SK-N-SH (cell line): Measurements from ENCODE around the gene SEC62. TPM values are rescaled to one million over a fixed set of nuclear protein-coding genes. Genes with fewer than 3 reads are reported as not detected.

Source experiments
- CTCF ChIA-PET: fragments of 300-600, 350-600 bp; formaldehyde crosslinking; extraction: SDS; loops from one replicate; lab custom pipeline; 2021; lab: Yijun Ruan, JAX
- POLR2A ChIA-PET: fragments of 350-600 bp; sonication (Branson Sonifier 250); formaldehyde crosslinking; extraction: SDS; loops from one replicate; lab custom pipeline; 2020; ENCODE audit warnings: antibody characterized with exemption, inconsistent platforms; lab: Yijun Ruan, JAX
- DNase-seq: peaks from one replicate; pipeline ENCODE4 v3.0.0; 2012
- H2AFZ ChIP-seq: fragments of 200-600 bp; sonication (generic); 2 replicates; pipeline ENCODE4 v1.8.1; 2016; ENCODE audit warnings: antibody characterized with exemption, mild to moderate bottlenecking, low read depth
- H3F3A ChIP-seq: fragments of 200-600 bp; sonication (generic); replicated peaks from 2 replicates; pipeline ENCODE3; 2016; ENCODE audit warnings: antibody characterized with exemption, mild to moderate bottlenecking; ENCODE audit not compliant: insufficient read depth
- H3K27ac ChIP-seq, 2 experiments: fragments of 200-500 bp in 1 of 2; fragments of 200-600 bp in 1 of 2; sonication (Bioruptor generic) in 1 of 2; sonication (generic), shearing (Covaris generic) in 1 of 2; 2 replicates each; pipeline versions ENCODE4 v1.5.1 to v1.6.1; 2014 to 2016; ENCODE audit warnings: low read depth in 2 of 2, inconsistent platforms in 1 of 2, low read length in 1 of 2, mild to moderate bottlenecking in 1 of 2, mixed read lengths in 1 of 2
- H3K27me3 ChIP-seq: fragments of 200-600 bp; sonication (generic), shearing (Covaris generic); 2 replicates; pipeline ENCODE4 v1.6.1; 2016; ENCODE audit warnings: mixed run types; ENCODE audit not compliant: insufficient read depth
- H3K36me3 ChIP-seq, 2 experiments: fragments of 200-500 bp in 1 of 2; fragments of 200-600 bp in 1 of 2; sonication (Bioruptor generic) in 1 of 2; sonication (generic) in 1 of 2; replicated peaks in 1 of 2; 2 replicates each; pipeline versions ENCODE3 to v1.5.1; 2014 to 2016; ENCODE audit warnings: low read length in 1 of 2, mild to moderate bottlenecking in 1 of 2; ENCODE audit not compliant: insufficient read depth in 2 of 2, control insufficient read depth in 1 of 2
- H3K4me1 ChIP-seq, 2 experiments: fragments of 200-500 bp in 1 of 2; fragments of 200-600 bp in 1 of 2; sonication (Bioruptor generic) in 1 of 2; sonication (generic), shearing (Covaris generic) in 1 of 2; 2 replicates each; pipeline versions ENCODE4 v1.5.1 to v1.6.1; 2014 to 2016; ENCODE audit warnings: low read depth in 1 of 2, low read length in 1 of 2, mixed run types in 1 of 2; ENCODE audit not compliant: insufficient read depth in 2 of 2, control insufficient read depth in 1 of 2
- H3K4me2 ChIP-seq: fragments of 200-600 bp; sonication (generic), shearing (Covaris generic); 2 replicates; pipeline ENCODE4 v1.6.1; 2017; ENCODE audit warnings: mixed run types
- H3K4me3 ChIP-seq, 2 experiments: fragments of 200-500 bp in 1 of 2; fragments of 200-600 bp in 1 of 2; sonication (Bioruptor generic) in 1 of 2; sonication (generic), shearing (Covaris generic) in 1 of 2; 2 replicates each; pipeline versions ENCODE4 v1.5.1 to v1.8.1; 2014 to 2016; ENCODE audit warnings: low read depth in 2 of 2, inconsistent platforms in 1 of 2, low read length in 1 of 2, mild to moderate bottlenecking in 1 of 2, mixed read lengths in 1 of 2, moderate library complexity in 1 of 2
- H3K79me2 ChIP-seq: fragments of 200-600 bp; sonication (generic); 2 replicates; pipeline ENCODE4 v1.8.1; 2017; ENCODE audit warnings: mild to moderate bottlenecking; ENCODE audit not compliant: insufficient read depth
- H3K9ac ChIP-seq: fragments of 200-600 bp; sonication (generic); 2 replicates; pipeline ENCODE4 v1.6.1; 2017; ENCODE audit warnings: mixed run types
- H3K9me2 ChIP-seq: fragments of 200-600 bp; sonication (generic); 2 replicates; pipeline ENCODE4 v1.6.1; 2017; ENCODE audit warnings: mixed run types
- H3K9me3 ChIP-seq: fragments of 200-600 bp; sonication (generic); 2 replicates; pipeline ENCODE4 v1.6.1; 2017; ENCODE audit warnings: mixed run types, mild to moderate bottlenecking, moderate library complexity
- H4K20me1 ChIP-seq: fragments of 200-600 bp; sonication (generic); 2 replicates; pipeline ENCODE4 v1.6.1; 2017; ENCODE audit warnings: mild to moderate bottlenecking, mixed run types; ENCODE audit not compliant: insufficient read depth
- CHD2 ChIP-seq: fragments of 150-350 bp; IDR thresholded peaks from 2 replicates; pipeline ENCODE4 v1.6.1; 2018; ENCODE audit warnings: low read length; ENCODE audit not compliant: partially characterized antibody
- ELF1 ChIP-seq: IDR thresholded peaks from 2 replicates; pipeline ENCODE4 v1.4.0; 2012
- EP300 ChIP-seq, 2 experiments: IDR thresholded peaks; 2 replicates each; pipeline versions ENCODE4 v1.4.0 to v1.6.1; 2012; ENCODE audit warnings: borderline replicate concordance in 1 of 2, low read depth in 1 of 2, low read length in 1 of 2
- EZH2phosphoT487 ChIP-seq: fragments of 200-600 bp; sonication (generic); IDR thresholded peaks from 2 replicates; pipeline ENCODE4 v1.6.1; 2017; ENCODE audit warnings: low read depth, mixed run types, mild to moderate bottlenecking, antibody characterized with exemption, moderate library complexity, borderline replicate concordance
- GABPA ChIP-seq: IDR thresholded peaks from 2 replicates; pipeline ENCODE4 v1.4.0; 2012; ENCODE audit warnings: low read depth, mild to moderate bottlenecking
- MAX ChIP-seq: IDR thresholded peaks from 2 replicates; pipeline ENCODE4 v1.4.0; 2012; ENCODE audit warnings: low read depth
- MEF2A ChIP-seq: IDR thresholded peaks from 2 replicates; pipeline ENCODE4 v1.4.0; 2012; ENCODE audit warnings: low read depth, borderline replicate concordance
- NRF1 ChIP-seq: IDR thresholded peaks from 2 replicates; pipeline ENCODE4 v1.6.1; 2012; ENCODE audit warnings: low read depth, mild to moderate bottlenecking, low read length
- POLR2AphosphoS5 ChIP-seq: IDR thresholded peaks from 2 replicates; pipeline ENCODE4 v1.6.1; 2012; ENCODE audit warnings: low read depth, low read length
- RAD21 ChIP-seq: IDR thresholded peaks from 2 replicates; pipeline ENCODE4 v1.6.1; 2012; ENCODE audit warnings: mild to moderate bottlenecking, low read length
- RCOR1 ChIP-seq: fragments of 150-350 bp; IDR thresholded peaks from 2 replicates; pipeline ENCODE4 v1.6.1; 2017; ENCODE audit warnings: antibody characterized with exemption, low read length
- REST ChIP-seq: IDR thresholded peaks from 2 replicates; pipeline ENCODE4 v1.6.1; 2012; ENCODE audit warnings: mild to moderate bottlenecking, low read depth, low read length, moderate library complexity
- RFX5 ChIP-seq: IDR thresholded peaks from 2 replicates; pipeline ENCODE4 v1.6.1; 2012; ENCODE audit warnings: mild to moderate bottlenecking, improper control_type of control experiment, low read length
- RXRA ChIP-seq: IDR thresholded peaks from 2 replicates; pipeline ENCODE4 v1.4.0; 2012; ENCODE audit warnings: low read depth, mild to moderate bottlenecking, borderline replicate concordance
- SMC3 ChIP-seq: IDR thresholded peaks from 2 replicates; pipeline ENCODE4 v1.6.1; 2012; ENCODE audit warnings: low read depth, low read length, improper control_type of control experiment
- TEAD4 ChIP-seq: IDR thresholded peaks from 2 replicates; pipeline ENCODE4 v1.4.0; 2012; ENCODE audit warnings: mild to moderate bottlenecking, borderline replicate concordance; ENCODE audit not compliant: insufficient read depth
- WGBS: methylation state at CpG from one replicate; pipeline ENCODE4 v1.1.6; 2017; ENCODE audit warnings: low lambda C conversion rate; 5-methylcytosine and 5-hydroxymethylcytosine counted together
- polyA plus RNA-seq, 3 experiments: library from polyadenylated mRNA; depleted of rRNA; stranded (reverse); fragments of >200 nt; gene quantifications; 2 replicates each; pipeline ENCODE4 v1.2.3, GENCODE V29; 2012
- TF ChIP-seq, protein P1 (sequence below): fragments of 150-350 bp; IDR thresholded peaks from 2 replicates; pipeline ENCODE4 v1.6.1; 2016; ENCODE audit warnings: mild to moderate bottlenecking, low read depth, low read length
- TF ChIP-seq, protein P2 (sequence below): fragments of 150-350 bp; IDR thresholded peaks from 2 replicates; pipeline ENCODE4 v1.6.1; 2017; ENCODE audit warnings: antibody characterized with exemption, low read length, low read depth, borderline replicate concordance
- TF ChIP-seq, protein P3 (sequence below): IDR thresholded peaks from 2 replicates; pipeline ENCODE4 v1.4.0; 2012; ENCODE audit warnings: low read depth, borderline replicate concordance

The SEC62 gene
- polyA plus RNA-seq, 1 of the 3 experiments (the other 2 are of a cell fraction) = 15.0 TPM

- H3K36me3 ChIP-seq = peaks cover 0 to 4% of the 10 kb centered on the region in 2 experiments
- DNase-seq = no peak
- no peak overlapping the region for H3K9ac ChIP-seq
- no peaks in the 10 kb centered on the region for H3K4me1 ChIP-seq
- H3K27me3 ChIP-seq = no peaks in the 10 kb centered on the region; the same call in 1 of the 2 replicates
- TF ChIP-seq RCOR1 (no peak), EZH2phosphoT487 (no peak), POLR2AphosphoS5 (no peak), EP300 (IDR thresholded peaks at IDR 0.05; ENCODE audit: borderline replicate concordance in 1 of 2, low read depth in 1 of 2, low read length in 1 of 2) (no peak), GABPA (no peak), REST (no peak), RAD21 (no peak), SMC3 (no peak), RFX5 (no peak), MEF2A (no peak), NRF1 (no peak), MAX (no peak), CHD2 (no peak), TEAD4 (no peak), ELF1 (no peak), RXRA (no peak)
- TF ChIP-seq, protein P1, sequence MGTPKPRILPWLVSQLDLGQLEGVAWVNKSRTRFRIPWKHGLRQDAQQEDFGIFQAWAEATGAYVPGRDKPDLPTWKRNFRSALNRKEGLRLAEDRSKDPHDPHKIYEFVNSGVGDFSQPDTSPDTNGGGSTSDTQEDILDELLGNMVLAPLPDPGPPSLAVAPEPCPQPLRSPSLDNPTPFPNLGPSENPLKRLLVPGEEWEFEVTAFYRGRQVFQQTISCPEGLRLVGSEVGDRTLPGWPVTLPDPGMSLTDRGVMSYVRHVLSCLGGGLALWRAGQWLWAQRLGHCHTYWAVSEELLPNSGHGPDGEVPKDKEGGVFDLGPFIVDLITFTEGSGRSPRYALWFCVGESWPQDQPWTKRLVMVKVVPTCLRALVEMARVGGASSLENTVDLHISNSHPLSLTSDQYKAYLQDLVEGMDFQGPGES = no peak
- TF ChIP-seq, protein P2, sequence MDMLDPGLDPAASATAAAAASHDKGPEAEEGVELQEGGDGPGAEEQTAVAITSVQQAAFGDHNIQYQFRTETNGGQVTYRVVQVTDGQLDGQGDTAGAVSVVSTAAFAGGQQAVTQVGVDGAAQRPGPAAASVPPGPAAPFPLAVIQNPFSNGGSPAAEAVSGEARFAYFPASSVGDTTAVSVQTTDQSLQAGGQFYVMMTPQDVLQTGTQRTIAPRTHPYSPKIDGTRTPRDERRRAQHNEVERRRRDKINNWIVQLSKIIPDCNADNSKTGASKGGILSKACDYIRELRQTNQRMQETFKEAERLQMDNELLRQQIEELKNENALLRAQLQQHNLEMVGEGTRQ = no peak
- TF ChIP-seq, protein P3, sequence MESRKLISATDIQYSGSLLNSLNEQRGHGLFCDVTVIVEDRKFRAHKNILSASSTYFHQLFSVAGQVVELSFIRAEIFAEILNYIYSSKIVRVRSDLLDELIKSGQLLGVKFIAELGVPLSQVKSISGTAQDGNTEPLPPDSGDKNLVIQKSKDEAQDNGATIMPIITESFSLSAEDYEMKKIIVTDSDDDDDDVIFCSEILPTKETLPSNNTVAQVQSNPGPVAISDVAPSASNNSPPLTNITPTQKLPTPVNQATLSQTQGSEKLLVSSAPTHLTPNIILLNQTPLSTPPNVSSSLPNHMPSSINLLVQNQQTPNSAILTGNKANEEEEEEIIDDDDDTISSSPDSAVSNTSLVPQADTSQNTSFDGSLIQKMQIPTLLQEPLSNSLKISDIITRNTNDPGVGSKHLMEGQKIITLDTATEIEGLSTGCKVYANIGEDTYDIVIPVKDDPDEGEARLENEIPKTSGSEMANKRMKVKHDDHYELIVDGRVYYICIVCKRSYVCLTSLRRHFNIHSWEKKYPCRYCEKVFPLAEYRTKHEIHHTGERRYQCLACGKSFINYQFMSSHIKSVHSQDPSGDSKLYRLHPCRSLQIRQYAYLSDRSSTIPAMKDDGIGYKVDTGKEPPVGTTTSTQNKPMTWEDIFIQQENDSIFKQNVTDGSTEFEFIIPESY = no peak
- WGBS = 71% methylated on average over 5 of the region's 5 CpGs
- H3K4me2 ChIP-seq = no peak overlapping the region
- H3K9me3 ChIP-seq = no peaks in the 10 kb centered on the region
- ChIA-PET CTCF (no interaction called here), POLR2A (no interaction called here)
- no peak overlapping the region for H3K4me3 ChIP-seq
- no peak overlapping the region for H2AFZ ChIP-seq
- no peaks in the 10 kb centered on the region for H3F3A ChIP-seq
- no peaks in the 10 kb centered on the region for H3K9me2 ChIP-seq
- H4K20me1 ChIP-seq = no peaks in the 10 kb centered on the region
- no peak overlapping the region for H3K27ac ChIP-seq
- H3K79me2 ChIP-seq = no peaks in the 10 kb centered on the region
Measured at GRCh38 chr3:169939751-169940150, 26.9 kb upstream of the SEC62 start.
